Measurements from ENCODE around the gene CRYL1. TPM values are rescaled to one million over a fixed set of nuclear protein-coding genes. Genes with fewer than 3 reads are reported as not detected.

The CRYL1 gene
- total and polyA plus RNA-seq, 9 of the 15 experiments (the other 6 are each of a cell fraction or from before 2014, with no cell fraction given) = 1.0 to 6.9 (median 2.4) TPM

GRCh38 chr13:20354722-20355121 lies 170.9 kb downstream of the CRYL1 start:
- H3K4me2 ChIP-seq (ENCODE audit: insufficient read depth, low read length) = no peak overlapping the region
- H3K36me3 ChIP-seq (ENCODE audit: control insufficient read depth, insufficient read depth, low read length) = no peaks in the 10 kb centered on the region
- intact Hi-C loops (cut with micrococcal nuclease) (no loop called here), in situ Hi-C loops (cut with MboI) (no loop called here)
- no peak for DNase-seq (ENCODE audit: extremely low read depth in 1 of 4, low spot score in 3 of 4)
- no peaks in the 10 kb centered on the region for H3K4me1 ChIP-seq (replicated peaks in 1 of 2; ENCODE audit: control insufficient read depth in 2 of 2, insufficient read depth in 2 of 2, low read length in 2 of 2)
- CTCF ChIA-PET (ENCODE audit: low intra/inter-chr PET ratio) = no interaction called here
- H2AFZ ChIP-seq (ENCODE audit: low read depth, low read length) = no peak overlapping the region
- POLR2A ChIA-PET = interaction anchor here (1.0 kb wide), 1 partner anchor 10 kb away, joined by 4 read pairs; no protein-coding TSS in a partner anchor
- H3K4me3 ChIP-seq = no peak overlapping the region
- peaks cover 0 to 4% of the 10 kb centered on the region in 2 experiments; a peak in 2 of 5 replicates for H3K27me3 ChIP-seq (ENCODE audit: control insufficient read depth in 2 of 2, insufficient read depth in 2 of 2, low read length in 2 of 2)
- no peaks in the 10 kb centered on the region for H3K9me1 ChIP-seq (ENCODE audit: control insufficient read depth, insufficient read depth, low read length)
- H3K79me2 ChIP-seq (ENCODE audit: control insufficient read depth, insufficient read depth, low read length) = no peaks in the 10 kb centered on the region
- FAIRE-seq = no peak
- no peak overlapping the region for H3K9ac ChIP-seq (ENCODE audit: insufficient read depth in 1 of 2, low read depth in 2 of 2, low read length in 2 of 2)
- no TSS peak for BruUV-seq (replicated peaks)
- no peaks in the 10 kb centered on the region for H3K9me3 ChIP-seq (replicated peaks; ENCODE audit: control insufficient read depth, insufficient read depth, low read depth, low read length)
- no peak overlapping the region for H3K27ac ChIP-seq (ENCODE audit: extremely low read depth, low read depth, low read length)
- no peaks in the 10 kb centered on the region for H4K20me1 ChIP-seq (replicated peaks; ENCODE audit: control insufficient read depth, insufficient read depth, low read length)
- WGBS (ENCODE audit: insufficient coverage, low coverage, missing lambda C conversion rate) = no CpG with 5 or more reads among the region's 3 CpGs
- ATAC-seq = no peak
- TF ChIP-seq, protein P1, sequence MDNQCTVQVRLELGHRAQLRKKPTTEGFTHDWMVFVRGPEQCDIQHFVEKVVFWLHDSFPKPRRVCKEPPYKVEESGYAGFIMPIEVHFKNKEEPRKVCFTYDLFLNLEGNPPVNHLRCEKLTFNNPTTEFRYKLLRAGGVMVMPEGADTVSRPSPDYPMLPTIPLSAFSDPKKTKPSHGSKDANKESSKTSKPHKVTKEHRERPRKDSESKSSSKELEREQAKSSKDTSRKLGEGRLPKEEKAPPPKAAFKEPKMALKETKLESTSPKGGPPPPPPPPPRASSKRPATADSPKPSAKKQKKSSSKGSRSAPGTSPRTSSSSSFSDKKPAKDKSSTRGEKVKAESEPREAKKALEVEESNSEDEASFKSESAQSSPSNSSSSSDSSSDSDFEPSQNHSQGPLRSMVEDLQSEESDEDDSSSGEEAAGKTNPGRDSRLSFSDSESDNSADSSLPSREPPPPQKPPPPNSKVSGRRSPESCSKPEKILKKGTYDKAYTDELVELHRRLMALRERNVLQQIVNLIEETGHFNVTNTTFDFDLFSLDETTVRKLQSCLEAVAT (IDR thresholded peaks at IDR 0.05) = no peak
- TF ChIP-seq, protein P2, sequence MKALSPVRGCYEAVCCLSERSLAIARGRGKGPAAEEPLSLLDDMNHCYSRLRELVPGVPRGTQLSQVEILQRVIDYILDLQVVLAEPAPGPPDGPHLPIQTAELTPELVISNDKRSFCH (CRISPR knock-in tag; IDR thresholded peaks at IDR 0.05) = no peak
- TF ChIP-seq, protein P2 (tag; IDR thresholded peaks at IDR 0.05) = no peak

- intact Hi-C loops (cut with micrococcal nuclease) = no loop called here
- FAIRE-seq = no peak
These were observed 171.7 kb downstream of the CRYL1 start for GRCh38 chr13:20353973-20354372.

More at GRCh38 chr13:20353973-20354372, 171.7 kb downstream of the CRYL1 start:
- Histone ChIP-seq H2AFZ (ENCODE audit: low read depth, low read length) (no peak overlapping the region), H4K20me1 (replicated peaks; ENCODE audit: control insufficient read depth, insufficient read depth, low read length) (no peaks in the 10 kb centered on the region), H3K4me2 (ENCODE audit: insufficient read depth, low read length) (no peak overlapping the region), H3K79me2 (ENCODE audit: control insufficient read depth, insufficient read depth, low read length) (no peaks in the 10 kb centered on the region), H3K9ac (ENCODE audit: insufficient read depth in 1 of 2, low read depth in 2 of 2, low read length in 2 of 2) (no peak overlapping the region), H3K27ac (ENCODE audit: extremely low read depth, low read depth, low read length) (no peak overlapping the region), H3K9me1 (ENCODE audit: control insufficient read depth, insufficient read depth, low read length) (no peaks in the 10 kb centered on the region), H3K9me3 (replicated peaks; ENCODE audit: control insufficient read depth, insufficient read depth, low read depth, low read length) (no peaks in the 10 kb centered on the region), H3K4me3 (no peak overlapping the region), H3K4me1 (replicated peaks in 1 of 2; ENCODE audit: control insufficient read depth in 2 of 2, insufficient read depth in 2 of 2, low read length in 2 of 2) (no peaks in the 10 kb centered on the region), H3K36me3 (ENCODE audit: control insufficient read depth, insufficient read depth, low read length) (no peaks in the 10 kb centered on the region), H3K27me3 (ENCODE audit: control insufficient read depth in 2 of 2, insufficient read depth in 2 of 2, low read length in 2 of 2) (no peaks in the 10 kb centered on the region; a peak in 2 of 5 replicates)
- DNase-seq (ENCODE audit: extremely low read depth in 1 of 4, low spot score in 3 of 4) = no peak
- ChIA-PET POLR2A (no interaction called here), CTCF (ENCODE audit: low intra/inter-chr PET ratio) (no interaction called here)
- 0% methylated on average over 2 of the region's 2 CpGs for WGBS (ENCODE audit: insufficient coverage, low coverage, missing lambda C conversion rate)
- in situ Hi-C loops (cut with MboI) = no loop called here
- no peak for ATAC-seq
- BruUV-seq (replicated peaks) = no TSS peak
- TF ChIP-seq GTF2A2 (tag; IDR thresholded peaks at IDR 0.05) (no peak), POLR2H (tag; IDR thresholded peaks at IDR 0.05; ENCODE audit: low read depth) (no peak)
- TF ChIP-seq, protein P3, sequence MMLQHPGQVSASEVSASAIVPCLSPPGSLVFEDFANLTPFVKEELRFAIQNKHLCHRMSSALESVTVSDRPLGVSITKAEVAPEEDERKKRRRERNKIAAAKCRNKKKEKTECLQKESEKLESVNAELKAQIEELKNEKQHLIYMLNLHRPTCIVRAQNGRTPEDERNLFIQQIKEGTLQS (IDR thresholded peaks at IDR 0.05) = peak; percentile 17; the same call in 1 of the 2 replicates
- TF ChIP-seq, protein P3 (CRISPR knock-in tag; conservative IDR thresholded peaks at IDR 0.05) = no peak

All from K562 (cell line).